Endothelial cell (in vitro differentiated cells): ENCODE data around the gene APOL6. TPM values are rescaled to one million over a fixed set of nuclear protein-coding genes. Genes with fewer than 3 reads are reported as not detected.
A peak's percentile ranks its signal among the peaks of the same experiment; 100 is the strongest.
"Not testable (repeated sequence)": the region's sequence is repeated elsewhere in the genome, so short reads cannot be mapped to it uniquely, and the experiment has no call there.

ENCODE experiments used
- DNase-seq: peaks from one replicate; pipeline ENCODE4 v3.0.0; 2021; ENCODE audit warnings: low spot score
- H3K27ac Mint-ChIP-seq: one replicate; pipeline ENCODE4 v1.8.0; 2021; ENCODE audit warnings: mixed read lengths, inconsistent platforms; ENCODE audit not compliant: unreplicated experiment
- H3K27me3 Mint-ChIP-seq: one replicate; pipeline ENCODE4 v1.8.0; 2021; ENCODE audit warnings: mild to moderate bottlenecking, moderate library complexity, mixed read lengths, inconsistent platforms; ENCODE audit not compliant: unreplicated experiment
- H3K36me3 Mint-ChIP-seq: one replicate; pipeline ENCODE4 v1.8.0; 2021; ENCODE audit warnings: mild to moderate bottlenecking, low read depth, mixed read lengths, inconsistent platforms; ENCODE audit not compliant: unreplicated experiment
- H3K4me1 Mint-ChIP-seq: one replicate; pipeline ENCODE4 v1.8.0; 2021; ENCODE audit warnings: mild to moderate bottlenecking, mixed read lengths, inconsistent platforms; ENCODE audit not compliant: unreplicated experiment
- H3K4me3 Mint-ChIP-seq: one replicate; pipeline ENCODE4 v1.8.0; 2021; ENCODE audit warnings: mild to moderate bottlenecking, mixed read lengths, inconsistent platforms; ENCODE audit not compliant: unreplicated experiment
- H3K9me3 Mint-ChIP-seq: one replicate; pipeline ENCODE4 v1.8.0; 2021; ENCODE audit warnings: mixed read lengths, inconsistent platforms; ENCODE audit not compliant: unreplicated experiment
- CTCF ChIP-seq: fragments of 200-600 bp; sonication (generic); IDR thresholded peaks from one replicate; pipeline ENCODE4 v1.5.0; 2021; ENCODE audit warnings: antibody characterized with exemption; ENCODE audit not compliant: unreplicated experiment
- total RNA-seq: library from RNA; stranded (reverse); fragmentation: NEBNext Ultra II Directional; extraction: Animal tissue kit (Norgen Biotek cat#: 25700); gene quantifications from one replicate; pipeline ENCODE4 v1.2.1, GENCODE V29; 2021; ENCODE audit not compliant: unreplicated experiment

Gene APOL6
- total RNA-seq, 1 donor from 2014 or later, result 0.23 TPM

GRCh38 chr22:35620624-35621251 lies 27.5 kb upstream of the APOL6 start:
- peaks cover 3% of the 10 kb centered on the region for H3K27me3 Mint-ChIP-seq
- H3K36me3 Mint-ChIP-seq, result no peaks in the 10 kb centered on the region
- H3K27ac Mint-ChIP-seq, result peak overlapping the region; percentile 20

DNA sequence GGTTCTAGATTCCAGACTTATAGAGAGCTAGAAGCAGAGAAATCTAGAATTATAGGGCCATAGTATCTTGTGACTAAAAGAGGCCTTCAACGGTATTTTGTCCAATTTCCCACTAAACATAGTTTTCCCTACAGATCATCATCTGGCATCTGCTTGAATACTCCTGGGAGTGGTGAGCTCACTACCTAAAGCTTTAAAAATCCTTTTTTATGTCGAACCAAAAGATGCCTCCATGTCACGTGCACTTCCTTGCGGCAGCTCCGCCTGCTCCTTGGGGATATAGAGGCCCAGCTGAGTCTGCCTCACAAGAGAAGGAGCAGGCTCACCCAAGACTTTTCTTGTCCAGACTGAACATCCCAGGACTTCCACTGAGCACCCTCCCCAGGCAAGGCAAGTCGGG lies 26.8 kb upstream of the APOL6 start:
- H3K4me3 Mint-ChIP-seq, result no peak overlapping the region
- no peak overlapping the region for H3K27ac Mint-ChIP-seq

More at GRCh38 chr22:35620624-35621251, 27.5 kb upstream of the APOL6 start:
- Mint-ChIP-seq H3K4me1 (no peaks in the 10 kb centered on the region), H3K9me3 (no peaks in the 10 kb centered on the region), H3K4me3 (no peak overlapping the region)
- no peak for TF ChIP-seq CTCF
- DNase-seq, result no peak

DNA sequence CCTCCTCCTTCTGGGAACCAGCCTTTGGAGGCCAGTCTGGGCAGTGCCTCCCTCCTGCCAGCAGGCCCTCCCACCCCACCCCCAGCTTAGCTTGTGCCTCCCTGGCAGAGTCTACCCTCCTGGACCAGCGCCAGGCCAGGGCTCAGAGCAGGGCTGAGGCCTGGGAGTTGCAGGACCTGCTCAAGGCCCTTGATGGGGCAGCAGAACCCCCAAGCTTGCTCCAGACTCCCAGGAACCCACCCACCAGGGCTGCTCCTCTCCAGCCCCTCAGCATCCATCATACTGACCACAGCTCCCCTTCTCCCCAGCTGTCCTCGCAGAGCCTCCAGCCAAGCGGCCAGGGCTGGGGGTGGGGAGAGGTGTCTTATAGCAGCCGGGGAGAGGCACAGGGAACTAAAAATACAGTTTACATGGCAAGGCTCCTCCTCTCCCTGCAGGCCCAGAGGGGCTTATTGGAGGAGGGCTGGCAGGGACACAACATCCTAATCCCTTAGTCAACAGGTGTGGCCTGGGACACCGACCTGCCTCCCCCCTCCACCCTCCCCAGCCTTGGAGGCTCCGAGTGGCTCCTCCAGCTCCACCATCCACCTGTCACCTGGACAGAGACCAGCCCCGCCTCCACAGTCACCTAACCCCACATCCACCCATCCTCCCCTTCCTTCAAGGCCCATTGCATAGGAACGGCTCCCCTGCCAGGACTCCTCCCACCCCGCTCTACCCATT lies 25.9 kb upstream of the APOL6 start:
- Mint-ChIP-seq H3K9me3 (no peaks in the 10 kb centered on the region), H3K4me1 (no peaks in the 10 kb centered on the region), H3K4me3 (no peak overlapping the region), H3K27ac (no peak overlapping the region), H3K27me3 (peaks cover 3% of the 10 kb centered on the region), H3K36me3 (no peaks in the 10 kb centered on the region)
- no peak for TF ChIP-seq CTCF
- no peak for DNase-seq

More for the DNA sequence above, 26.8 kb upstream of the APOL6 start:
- no peaks in the 10 kb centered on the region for H3K4me1 Mint-ChIP-seq
- H3K27me3 Mint-ChIP-seq, result peaks cover 3% of the 10 kb centered on the region
- H3K36me3 Mint-ChIP-seq, result no peaks in the 10 kb centered on the region
- no peaks in the 10 kb centered on the region for H3K9me3 Mint-ChIP-seq
- no peak for TF ChIP-seq CTCF
- no peak for DNase-seq

DNA sequence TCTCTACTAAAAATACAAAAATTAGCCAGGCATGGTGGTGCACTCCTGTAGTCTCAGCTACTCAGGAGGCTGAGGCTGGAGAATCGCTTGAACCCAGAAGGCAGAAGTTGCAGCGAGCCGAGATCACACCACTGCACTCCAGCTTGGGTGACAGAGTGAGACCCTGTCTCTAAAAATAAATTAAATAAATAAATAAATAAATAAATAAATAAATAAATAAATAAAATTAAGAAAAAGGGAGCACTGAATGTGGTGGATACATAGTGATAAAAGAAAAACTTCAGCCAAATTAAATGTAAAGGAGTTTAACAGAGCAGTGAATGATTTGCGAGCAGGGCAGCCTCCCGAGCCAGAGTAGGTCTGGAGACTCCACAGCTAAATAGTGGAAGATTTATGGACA lies 24.4 kb upstream of the APOL6 start:
- H3K36me3 Mint-ChIP-seq, H3K27me3 Mint-ChIP-seq, H3K4me3 Mint-ChIP-seq, H3K9me3 Mint-ChIP-seq, DNase-seq, H3K27ac Mint-ChIP-seq, H3K4me1 Mint-ChIP-seq: not testable (repeated sequence)

DNA sequence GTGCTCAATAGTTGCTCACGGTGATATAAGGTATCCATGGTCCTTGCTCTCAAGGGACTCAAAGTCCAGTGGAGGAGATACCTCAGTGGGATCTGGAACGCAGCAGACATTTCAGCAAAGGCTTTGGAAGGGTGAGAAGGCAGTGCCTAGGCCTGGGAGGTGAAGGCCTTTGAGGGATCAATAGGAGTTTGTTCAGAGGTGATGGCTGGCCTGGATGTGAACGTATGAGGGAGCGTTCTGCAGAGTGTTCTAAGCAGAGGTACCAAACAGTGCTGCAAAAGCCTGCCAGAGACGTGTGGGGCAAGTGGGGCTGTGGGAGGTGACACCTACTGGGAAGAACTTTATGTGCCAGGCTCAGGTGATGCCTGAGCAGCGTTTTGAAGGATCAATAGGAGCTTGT lies 23.7 kb upstream of the APOL6 start:
- no peak overlapping the region for H3K4me3 Mint-ChIP-seq
- H3K27ac Mint-ChIP-seq, result no peak overlapping the region
- H3K4me1 Mint-ChIP-seq, result no peaks in the 10 kb centered on the region
- H3K9me3 Mint-ChIP-seq, result no peaks in the 10 kb centered on the region
- no peak for DNase-seq
- H3K36me3 Mint-ChIP-seq, result no peaks in the 10 kb centered on the region
- peaks cover 4% of the 10 kb centered on the region for H3K27me3 Mint-ChIP-seq
- TF ChIP-seq CTCF, result no peak
